Stomach (tissue), 4 donors: ENCODE measurements around the gene EDEM1.

Experiments used
- EP300 ChIP-seq: sonication (generic); formaldehyde crosslinking; IDR thresholded peaks from one replicate; pipeline ENCODE4 v1.6.1; 2017; ENCODE audit warnings: antibody characterized with exemption
- POLR2A ChIP-seq, 4 donors: fragments of 450-650 bp; IDR thresholded peaks; one replicate each; pipeline ENCODE4 v1.6.1; 2016; ENCODE audit warnings: antibody characterized with exemption in 4 of 4, control low read depth in 2 of 4, mild to moderate bottlenecking in 1 of 4, moderate library complexity in 1 of 4
- POLR2AphosphoS5 ChIP-seq, 3 donors: sonication (generic); formaldehyde crosslinking; IDR thresholded peaks; one replicate each; pipeline ENCODE4 v1.6.1; 2016; ENCODE audit warnings: antibody characterized with exemption in 3 of 3
- TF ChIP-seq, protein P1 (sequence below), 7 experiments: fragments of 450-650 bp in 4 of 7; fragments of 200-600 bp in 3 of 7; sonication (generic) in 3 of 7; IDR thresholded peaks; one replicate each; pipeline ENCODE4 v1.5.1; 2016 to 2019; ENCODE audit warnings: antibody characterized with exemption in 7 of 7, control low read depth in 2 of 7, mild to moderate bottlenecking in 1 of 7

DNA sequence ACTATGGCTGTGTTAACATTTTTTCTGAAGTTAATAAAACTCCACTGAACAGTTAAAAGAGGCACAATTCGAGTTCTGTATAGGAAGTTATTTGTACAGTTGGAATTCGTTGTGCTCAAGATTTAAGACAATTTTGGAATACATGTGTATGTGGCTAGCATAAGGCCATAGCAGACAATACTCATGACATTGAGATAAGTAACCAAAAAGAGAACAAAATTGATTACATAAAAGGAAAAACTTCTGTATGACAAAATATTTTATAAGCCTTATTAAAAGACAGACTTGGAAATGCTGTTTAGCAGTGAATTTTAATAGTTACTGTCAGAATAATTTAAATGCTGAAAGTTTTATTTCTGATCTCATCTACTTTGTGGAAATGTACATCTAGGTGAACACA is 17.7 kb upstream of the EDEM1 start:
- TF ChIP-seq, protein P1, sequence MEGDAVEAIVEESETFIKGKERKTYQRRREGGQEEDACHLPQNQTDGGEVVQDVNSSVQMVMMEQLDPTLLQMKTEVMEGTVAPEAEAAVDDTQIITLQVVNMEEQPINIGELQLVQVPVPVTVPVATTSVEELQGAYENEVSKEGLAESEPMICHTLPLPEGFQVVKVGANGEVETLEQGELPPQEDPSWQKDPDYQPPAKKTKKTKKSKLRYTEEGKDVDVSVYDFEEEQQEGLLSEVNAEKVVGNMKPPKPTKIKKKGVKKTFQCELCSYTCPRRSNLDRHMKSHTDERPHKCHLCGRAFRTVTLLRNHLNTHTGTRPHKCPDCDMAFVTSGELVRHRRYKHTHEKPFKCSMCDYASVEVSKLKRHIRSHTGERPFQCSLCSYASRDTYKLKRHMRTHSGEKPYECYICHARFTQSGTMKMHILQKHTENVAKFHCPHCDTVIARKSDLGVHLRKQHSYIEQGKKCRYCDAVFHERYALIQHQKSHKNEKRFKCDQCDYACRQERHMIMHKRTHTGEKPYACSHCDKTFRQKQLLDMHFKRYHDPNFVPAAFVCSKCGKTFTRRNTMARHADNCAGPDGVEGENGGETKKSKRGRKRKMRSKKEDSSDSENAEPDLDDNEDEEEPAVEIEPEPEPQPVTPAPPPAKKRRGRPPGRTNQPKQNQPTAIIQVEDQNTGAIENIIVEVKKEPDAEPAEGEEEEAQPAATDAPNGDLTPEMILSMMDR (IDR thresholded peaks at IDR 0.05), result no peak
- TF ChIP-seq POLR2AphosphoS5 (IDR thresholded peaks at IDR 0.05), result no peak
- no peak for TF ChIP-seq POLR2A (IDR thresholded peaks at IDR 0.05)
- no peak for TF ChIP-seq EP300
